Articular chondrocyte of knee joint (primary cell): ENCODE measurements around the gene TEKT1. TPM values are rescaled to one million over a fixed set of nuclear protein-coding genes. Genes with fewer than 3 reads are reported as not detected.

Source experiments
- small RNA-seq: library from RNA; depleted of rRNA; stranded (forward); fragments of <200 nt; gene quantifications from one replicate; pipeline ENCODE3, GENCODE V24; 2012
- total RNA-seq: library from RNA; depleted of rRNA; stranded (reverse); fragments of >200 nt; gene quantifications from 2 replicates; pipeline ENCODE4 v1.2.3, GENCODE V29; 2012

Gene TEKT1
- not detected in 2 replicates for total RNA-seq

GRCh38 chr17:6831661-6832263 lies at the start of gene TEKT1:
TEKT1 (minus strand) TSS chr17:6831729; CDS start chr17:6830376, 1,353 bp downstream.

GRCh38 chr17:6775871-6776405 lies 55.6 kb downstream of the TEKT1 start, which contains the start of gene FBXO39:
FBXO39 (plus strand) TSS chr17:6776215; CDS start chr17:6779869, 3,654 bp downstream.

GRCh38 chr17:6755731-6756184 lies 75.8 kb downstream of the TEKT1 start, which contains the start of gene XAF1:
XAF1 (plus strand) TSS chr17:6756046; CDS start chr17:6756079, 33 bp downstream.

Small RNA genes lying within 50 kb of the gene (small RNA-seq; reads per million reads assigned to genes)
- gene AC004706.2 = not detected

Other genes starting within 250 kb of the TEKT1 start
- gene KIAA0753, start 191.0 kb downstream of the TEKT1 start, total RNA-seq = 17.6 and 20.9 TPM in 2 replicates
- gene TXNDC17, start 190.7 kb downstream of the TEKT1 start, total RNA-seq = 130 and 138 TPM in 2 replicates
- gene MED31, start 180.1 kb downstream of the TEKT1 start, total RNA-seq = 9.9 and 12.4 TPM in 2 replicates
- 0.39 and 0.43 TPM in 2 replicates for gene C17orf100, start 180.0 kb downstream of the TEKT1 start, total RNA-seq
- not detected in 2 replicates for gene SLC13A5, start 118.4 kb downstream of the TEKT1 start, total RNA-seq
- gene XAF1, start 75.7 kb downstream of the TEKT1 start, total RNA-seq = 19.2 and 33.4 TPM in 2 replicates
- gene FBXO39, start 55.5 kb downstream of the TEKT1 start, total RNA-seq = 0.26 and 0.76 TPM in 2 replicates
- 0.11 TPM in 1 of 2 replicates, not detected in the other for gene ALOX12, start 164.3 kb upstream of the TEKT1 start, total RNA-seq
- 72.4 and 73.5 TPM in 2 replicates for gene RNASEK, start 180.9 kb upstream of the TEKT1 start, total RNA-seq
- 0.11 and 0.13 TPM in 2 replicates for gene BCL6B, start 191.3 kb upstream of the TEKT1 start, total RNA-seq
- 0.22 and 0.52 TPM in 2 replicates for gene SLC16A13, start 204.3 kb upstream of the TEKT1 start, total RNA-seq
- 0.13 TPM in 1 of 2 replicates, not detected in the other for gene SLC16A11, start 212.4 kb upstream of the TEKT1 start, total RNA-seq
- gene CLEC10A, start 248.5 kb upstream of the TEKT1 start, total RNA-seq = not detected in 2 replicates